ENCODE measurements around the gene LSMEM2. TPM values are rescaled to one million over a fixed set of nuclear protein-coding genes. Genes with fewer than 3 reads are reported as not detected.

LSMEM2 gene
- polyA plus RNA-seq, 1 donor, result 0.58 TPM

Other genes starting within 250 kb of the LSMEM2 start
- 401 TPM for gene RBM5, start 190.2 kb upstream of the LSMEM2 start, polyA plus RNA-seq (ENCODE audit: insufficient read length)
- gene SEMA3F, start 123.8 kb upstream of the LSMEM2 start, polyA plus RNA-seq (ENCODE audit: insufficient read length), result 69.8 TPM
- not detected for gene GNAT1, start 87.5 kb upstream of the LSMEM2 start, polyA plus RNA-seq (ENCODE audit: insufficient read length)
- 9.4 TPM for gene SLC38A3, start 73.8 kb upstream of the LSMEM2 start, polyA plus RNA-seq (ENCODE audit: insufficient read length)
- 181 TPM for gene GNAI2, start 42.9 kb upstream of the LSMEM2 start, polyA plus RNA-seq (ENCODE audit: insufficient read length)
- 78.6 TPM for gene SEMA3B, start 9.9 kb upstream of the LSMEM2 start, polyA plus RNA-seq (ENCODE audit: insufficient read length)
- gene IFRD2, start 13.3 kb downstream of the LSMEM2 start, polyA plus RNA-seq (ENCODE audit: insufficient read length), result 37.0 TPM
- gene HYAL3, start 20.3 kb downstream of the LSMEM2 start, polyA plus RNA-seq (ENCODE audit: insufficient read length), result 4.1 TPM
- gene NAA80, start 20.3 kb downstream of the LSMEM2 start, polyA plus RNA-seq (ENCODE audit: insufficient read length), result 9.8 TPM
- gene HYAL1, start 24.5 kb downstream of the LSMEM2 start, polyA plus RNA-seq (ENCODE audit: insufficient read length), result 6.5 TPM
- gene HYAL2, start 43.7 kb downstream of the LSMEM2 start, polyA plus RNA-seq (ENCODE audit: insufficient read length), result 53.6 TPM
- 22.0 TPM for gene TUSC2, start 49.1 kb downstream of the LSMEM2 start, polyA plus RNA-seq (ENCODE audit: insufficient read length)
- gene RASSF1, start 61.7 kb downstream of the LSMEM2 start, polyA plus RNA-seq (ENCODE audit: insufficient read length), result 19.6 TPM
- 4.2 TPM for gene ZMYND10, start 66.6 kb downstream of the LSMEM2 start, polyA plus RNA-seq (ENCODE audit: insufficient read length)
- gene NPRL2, start 71.7 kb downstream of the LSMEM2 start, polyA plus RNA-seq (ENCODE audit: insufficient read length), result 34.8 TPM
- 14.1 TPM for gene CYB561D2, start 71.8 kb downstream of the LSMEM2 start, polyA plus RNA-seq (ENCODE audit: insufficient read length)
- gene TMEM115, start 80.4 kb downstream of the LSMEM2 start, polyA plus RNA-seq (ENCODE audit: insufficient read length), result 28.6 TPM
- gene CACNA2D2, start 224.5 kb downstream of the LSMEM2 start, polyA plus RNA-seq (ENCODE audit: insufficient read length), result 14.6 TPM

Measured in left kidney (tissue), 1 donor.